OCI-LY1 (cell line): ENCODE measurements around the gene SCAMP2.

Source experiments
- H2AFZ ChIP-seq: fragments of 200-600 bp; sonication (generic), shearing (Covaris generic); 2 replicates; pipeline ENCODE4 v1.6.0; 2014; ENCODE audit warnings: antibody characterized with exemption, mild to moderate bottlenecking, low read length
- H3F3A ChIP-seq: fragments of 200-600 bp; sonication (generic), shearing (Covaris generic); 2 replicates; pipeline ENCODE4 v1.6.0; 2014; ENCODE audit warnings: mild to moderate bottlenecking, antibody characterized with exemption, low read length, moderate library complexity; ENCODE audit not compliant: insufficient read depth
- H3K27ac ChIP-seq: fragments of 200-600 bp; sonication (generic); 2 replicates; pipeline ENCODE4 v1.5.1; 2014; ENCODE audit warnings: low read length, mixed run types, mild to moderate bottlenecking, low read depth; ENCODE audit not compliant: poor library complexity, severe bottlenecking
- H3K27me3 ChIP-seq: fragments of 200-600 bp; sonication (generic); 2 replicates; pipeline ENCODE4 v1.6.0; 2014; ENCODE audit warnings: antibody characterized with exemption, mild to moderate bottlenecking, low read length, moderate library complexity; ENCODE audit not compliant: insufficient read depth
- H3K36me3 ChIP-seq: fragments of 200-600 bp; sonication (generic); 2 replicates; pipeline ENCODE4 v1.6.1; 2014; ENCODE audit warnings: mild to moderate bottlenecking, antibody characterized with exemption, low read length, moderate library complexity, mixed read lengths; ENCODE audit not compliant: insufficient read depth
- H3K4me1 ChIP-seq: fragments of 200-600 bp; sonication (generic); 2 replicates; pipeline ENCODE4 v1.5.1; 2014; ENCODE audit warnings: mild to moderate bottlenecking, low read length, moderate library complexity; ENCODE audit not compliant: insufficient read depth, severe bottlenecking
- H3K4me2 ChIP-seq: fragments of 200-600 bp; sonication (generic), shearing (Covaris generic); 2 replicates; pipeline ENCODE4 v1.6.1; 2014; ENCODE audit warnings: low read length
- H3K4me3 ChIP-seq: fragments of 200-600 bp; sonication (generic); 2 replicates; pipeline ENCODE4 v1.5.1; 2014; ENCODE audit warnings: low read length, low read depth, mild to moderate bottlenecking, mixed read lengths; ENCODE audit not compliant: poor library complexity, severe bottlenecking
- H3K79me2 ChIP-seq: fragments of 200-600 bp; shearing (Covaris generic); 2 replicates; pipeline ENCODE4 v1.6.1; 2016; ENCODE audit warnings: mixed run types, low read length, mixed read lengths; ENCODE audit not compliant: insufficient read depth
- H3K9ac ChIP-seq: fragments of 200-600 bp; sonication (generic), shearing (Covaris generic); 2 replicates; pipeline ENCODE4 v1.6.1; 2014; ENCODE audit warnings: mild to moderate bottlenecking, low read length, mixed read lengths
- H3K9me2 ChIP-seq: fragments of 200-600 bp; sonication (generic), shearing (Covaris generic); 2 replicates; pipeline ENCODE4 v1.6.1; 2014; ENCODE audit warnings: low read depth, mild to moderate bottlenecking, low read length, mixed read lengths
- H3K9me3 ChIP-seq: fragments of 200-600 bp; shearing (Covaris generic); 2 replicates; pipeline ENCODE4 v1.6.1; 2014; ENCODE audit warnings: low read length, mixed read lengths
- H4K20me1 ChIP-seq: fragments of 200-600 bp; sonication (generic), shearing (Covaris generic); 2 replicates; pipeline ENCODE4 v1.6.0; 2016; ENCODE audit warnings: mild to moderate bottlenecking, low read length; ENCODE audit not compliant: insufficient read depth
- EZH2 ChIP-seq: fragments of 200-600 bp; sonication (generic), shearing (Covaris generic); IDR thresholded peaks from 2 replicates; pipeline ENCODE4 v1.8.0; 2017; ENCODE audit warnings: borderline replicate concordance, mixed run types, mild to moderate bottlenecking, antibody characterized with exemption, low read length, moderate library complexity, mixed read lengths
- TF ChIP-seq, protein P1 (sequence below): fragments of 200-600 bp; sonication (generic), shearing (Covaris generic); IDR thresholded peaks from 2 replicates; pipeline ENCODE4 v1.5.1; 2017; ENCODE audit warnings: mild to moderate bottlenecking, antibody characterized with exemption, low read length, moderate library complexity, mixed read lengths

Gene SCAMP2

DNA sequence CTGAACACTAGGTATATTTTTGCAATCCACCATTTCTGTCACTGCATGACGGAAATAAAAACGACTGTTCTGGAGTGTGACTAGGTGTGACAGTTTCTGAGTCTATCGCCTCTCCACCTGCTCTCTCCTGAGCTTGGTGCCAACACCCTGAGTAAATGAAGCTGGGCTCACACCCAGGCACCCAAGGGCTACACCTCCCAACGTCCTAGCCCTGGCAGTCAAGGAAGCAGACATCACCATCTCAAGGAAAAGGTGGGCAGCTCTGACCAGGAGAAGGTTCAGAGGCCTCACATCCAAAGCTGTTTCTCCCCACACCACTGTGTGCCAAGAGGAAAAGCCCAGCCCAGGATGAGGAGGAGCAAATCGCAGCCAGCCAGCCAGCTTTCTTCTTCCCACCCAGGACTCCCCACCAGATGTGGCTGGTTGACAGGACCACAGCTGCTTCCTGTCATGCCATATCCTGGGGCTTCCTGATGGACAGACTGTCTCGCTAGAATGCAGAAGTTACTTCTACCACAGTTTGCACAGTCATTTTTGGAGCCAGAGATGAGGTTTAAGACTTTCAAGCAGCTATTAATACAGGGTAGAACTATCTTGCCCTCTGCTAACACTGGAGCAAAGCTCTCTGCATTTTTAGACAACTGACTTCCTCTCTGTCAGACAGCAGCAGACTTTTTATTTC, 3.3 kb downstream of the SCAMP2 start:
- H3K4me3 ChIP-seq = peak overlapping the region; percentile 39
- peak overlapping the region; percentile 77 for H3K27ac ChIP-seq
- H3F3A ChIP-seq = no peaks in the 10 kb centered on the region
- no peak overlapping the region for H2AFZ ChIP-seq
- H3K4me2 ChIP-seq = peak overlapping the region; percentile 54; the same call in 1 of the 2 replicates
- peaks cover 40% of the 10 kb centered on the region for H3K4me1 ChIP-seq
- no peaks in the 10 kb centered on the region for H3K27me3 ChIP-seq
- H3K9me3 ChIP-seq = peaks cover 9% of the 10 kb centered on the region
- no peaks in the 10 kb centered on the region for H4K20me1 ChIP-seq
- no peak for TF ChIP-seq EZH2
- TF ChIP-seq, protein P1, sequence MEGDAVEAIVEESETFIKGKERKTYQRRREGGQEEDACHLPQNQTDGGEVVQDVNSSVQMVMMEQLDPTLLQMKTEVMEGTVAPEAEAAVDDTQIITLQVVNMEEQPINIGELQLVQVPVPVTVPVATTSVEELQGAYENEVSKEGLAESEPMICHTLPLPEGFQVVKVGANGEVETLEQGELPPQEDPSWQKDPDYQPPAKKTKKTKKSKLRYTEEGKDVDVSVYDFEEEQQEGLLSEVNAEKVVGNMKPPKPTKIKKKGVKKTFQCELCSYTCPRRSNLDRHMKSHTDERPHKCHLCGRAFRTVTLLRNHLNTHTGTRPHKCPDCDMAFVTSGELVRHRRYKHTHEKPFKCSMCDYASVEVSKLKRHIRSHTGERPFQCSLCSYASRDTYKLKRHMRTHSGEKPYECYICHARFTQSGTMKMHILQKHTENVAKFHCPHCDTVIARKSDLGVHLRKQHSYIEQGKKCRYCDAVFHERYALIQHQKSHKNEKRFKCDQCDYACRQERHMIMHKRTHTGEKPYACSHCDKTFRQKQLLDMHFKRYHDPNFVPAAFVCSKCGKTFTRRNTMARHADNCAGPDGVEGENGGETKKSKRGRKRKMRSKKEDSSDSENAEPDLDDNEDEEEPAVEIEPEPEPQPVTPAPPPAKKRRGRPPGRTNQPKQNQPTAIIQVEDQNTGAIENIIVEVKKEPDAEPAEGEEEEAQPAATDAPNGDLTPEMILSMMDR = no peak
- H3K79me2 ChIP-seq = peaks cover 40% of the 10 kb centered on the region
- no peaks in the 10 kb centered on the region for H3K9me2 ChIP-seq
- peak overlapping the region; percentile 34; the same call in 1 of the 2 replicates for H3K9ac ChIP-seq
- H3K36me3 ChIP-seq = peaks cover 31% of the 10 kb centered on the region

DNA sequence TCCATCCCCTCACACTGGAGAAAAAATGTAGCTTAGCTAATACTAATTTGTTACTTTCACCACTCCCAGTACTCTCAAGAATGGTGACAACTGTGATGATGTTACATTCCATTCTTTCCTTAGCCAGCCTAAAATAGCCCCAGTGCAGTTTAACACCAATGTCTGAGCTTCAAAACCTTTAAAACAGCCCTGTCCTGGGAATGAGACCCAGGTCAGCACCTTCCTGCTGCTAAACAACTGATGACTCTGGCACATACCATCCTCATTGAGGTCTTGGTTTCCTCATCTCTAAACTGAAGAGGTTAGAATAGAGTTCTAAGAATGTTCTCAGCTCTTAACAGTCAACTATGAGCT, 3.8 kb downstream of the SCAMP2 start:
- H3K27me3 ChIP-seq = no peaks in the 10 kb centered on the region
- TF ChIP-seq EZH2 = no peak
- TF ChIP-seq, protein P1 = no peak
- H3F3A ChIP-seq = no peaks in the 10 kb centered on the region
- H3K27ac ChIP-seq = peak overlapping the region; percentile 77
- H4K20me1 ChIP-seq = no peaks in the 10 kb centered on the region
- H3K4me2 ChIP-seq = peak overlapping the region; percentile 18; the same call in 1 of the 2 replicates
- peaks cover 40% of the 10 kb centered on the region for H3K79me2 ChIP-seq
- no peak overlapping the region for H3K4me3 ChIP-seq
- peaks cover 33% of the 10 kb centered on the region for H3K36me3 ChIP-seq
- H3K9me2 ChIP-seq = no peaks in the 10 kb centered on the region
- H3K9ac ChIP-seq = no peak overlapping the region; the same call in 1 of the 2 replicates
- no peak overlapping the region for H2AFZ ChIP-seq
- H3K9me3 ChIP-seq = peaks cover 9% of the 10 kb centered on the region
- H3K4me1 ChIP-seq = peaks cover 40% of the 10 kb centered on the region

DNA sequence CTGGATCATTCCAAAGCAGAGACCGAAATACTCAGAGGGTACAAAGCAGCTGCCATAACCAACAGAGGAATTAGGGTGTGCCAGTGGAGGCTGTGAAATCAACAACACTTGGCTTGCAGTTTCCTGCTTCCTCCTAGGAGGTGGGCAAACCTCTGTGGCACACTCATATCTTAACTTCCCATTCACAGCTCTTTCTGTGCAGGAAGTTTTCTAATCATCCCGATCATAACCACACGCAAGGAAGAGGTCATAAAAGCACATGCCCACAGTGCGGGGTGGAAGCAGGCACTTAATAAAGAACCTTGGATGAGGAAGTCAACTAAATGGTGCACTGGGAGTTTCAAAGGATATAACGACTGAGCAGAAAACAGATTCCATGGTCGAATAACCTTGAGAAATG, 5.1 kb downstream of the SCAMP2 start:
- Histone ChIP-seq H3K9me3 (peaks cover 9% of the 10 kb centered on the region), H3K36me3 (peaks cover 36% of the 10 kb centered on the region), H3K27me3 (no peaks in the 10 kb centered on the region), H3K27ac (no peak overlapping the region), H3K4me1 (peaks cover 33% of the 10 kb centered on the region), H3K4me3 (no peak overlapping the region), H3K9me2 (no peaks in the 10 kb centered on the region), H4K20me1 (no peaks in the 10 kb centered on the region), H3F3A (no peaks in the 10 kb centered on the region), H2AFZ (no peak overlapping the region), H3K9ac (no peak overlapping the region), H3K4me2 (no peak overlapping the region), H3K79me2 (peaks cover 40% of the 10 kb centered on the region)
- TF ChIP-seq EZH2 = no peak
- TF ChIP-seq, protein P1 = no peak
